Hematopoietic multipotent progenitor cell treated with erythropoietin and hydrocortisone succinate and interleukin-3 and kit ligand, for 4 days (in vitro differentiated cells): ENCODE results near the gene GABRD.
A peak's percentile ranks its signal among the peaks of the same experiment; 100 is the strongest.

Experiments
- DNase-seq: peaks from one replicate; pipeline ENCODE4 v3.0.0-alpha.2; 2015

GABRD gene

GRCh38 chr1:2019571-2020309, 595 bp downstream of the GABRD start:
- no peak for DNase-seq

GRCh38 chr1:2020310-2020655, 1.1 kb downstream of the GABRD start:
- no peak for DNase-seq

GRCh38 chr1:2021550-2021949, 2.4 kb downstream of the GABRD start:
- DNase-seq = no peak

GRCh38 chr1:2022063-2022770, 3.1 kb downstream of the GABRD start:
- DNase-seq = no peak

- no peak for DNase-seq
These were observed 4.0 kb downstream of the GABRD start for GRCh38 chr1:2023187-2023586.

- DNase-seq = no peak
These were observed 5.3 kb downstream of the GABRD start for GRCh38 chr1:2024451-2024850.

GRCh38 chr1:2024887-2025286, 5.7 kb downstream of the GABRD start:
- DNase-seq = no peak

- DNase-seq = peak; percentile 34
These were observed 6.4 kb downstream of the GABRD start for GRCh38 chr1:2025491-2025981.

- DNase-seq = no peak
These were observed 8.9 kb downstream of the GABRD start for GRCh38 chr1:2027961-2028583.

- no peak for DNase-seq
These were observed 9.9 kb downstream of the GABRD start for GRCh38 chr1:2028870-2029560.

GRCh38 chr1:2029561-2029960, 10.4 kb downstream of the GABRD start:
- DNase-seq = no peak

- no peak for DNase-seq
These were observed 11.1 kb downstream of the GABRD start for GRCh38 chr1:2030076-2030871.

- DNase-seq = no peak
These were observed 12.7 kb downstream of the GABRD start for GRCh38 chr1:2031546-2032540.

- DNase-seq = no peak
These were observed 13.6 kb downstream of the GABRD start for GRCh38 chr1:2032737-2033136.

GRCh38 chr1:2033165-2033564, 14.0 kb downstream of the GABRD start:
- DNase-seq = no peak

GRCh38 chr1:2036287-2036686, 17.1 kb downstream of the GABRD start:
- no peak for DNase-seq

GRCh38 chr1:2037314-2037979, 18.3 kb downstream of the GABRD start:
- no peak for DNase-seq

GRCh38 chr1:2038229-2038628, 19.1 kb downstream of the GABRD start:
- no peak for DNase-seq

- DNase-seq = no peak
These were observed 20.1 kb downstream of the GABRD start for GRCh38 chr1:2039251-2039650.

- DNase-seq = no peak
These were observed 22.2 kb downstream of the GABRD start for GRCh38 chr1:2041305-2041704.

GRCh38 chr1:2041887-2042286, 22.7 kb downstream of the GABRD start:
- no peak for DNase-seq
